HCT116 (cell line): ENCODE measurements around the gene PAK6. TPM values are rescaled to one million over a fixed set of nuclear protein-coding genes. Genes with fewer than 3 reads are reported as not detected.

ENCODE experiments used
- ATAC-seq: fragments of 200-7000 bp; cut with Tn5 transposase; 2 replicates; pipeline ENCODE4 v1.9.1; 2020; ENCODE audit warnings: mild to moderate bottlenecking, moderate library complexity
- BruUV-seq: library from RNA; stranded (reverse); fragments of 400-500 nt; replicated peaks from 2 replicates; lab custom pipeline; 2021; lab: Mats Ljungman, UMichigan
- CTCF ChIA-PET: fragments of 300-600 bp; sonication (Branson Sonifier 250); formaldehyde crosslinking; loops from one replicate; lab custom pipeline; 2021; ENCODE audit warnings: antibody characterized with exemption; lab: Charles Lee
- POLR2A ChIA-PET: fragments of 300-600, 350-600 bp; sonication (Branson Sonifier 250); formaldehyde crosslinking; loops from one replicate; lab custom pipeline; 2021; ENCODE audit warnings: antibody characterized with exemption; lab: Charles Lee
- RAD21 ChIA-PET, 2 experiments: fragments of 300-600 bp; sonication (Branson Sonifier 250); formaldehyde crosslinking; loops; one replicate each; lab custom pipeline; 2023; ENCODE audit warnings: low total read pairs in 2 of 2; ENCODE audit not compliant: uncharacterized antibody in 2 of 2, unreplicated experiment in 2 of 2, low non-redundant PET in 1 of 2; lab: Charles Lee
- DNase-seq: peaks from one replicate; pipeline ENCODE4 v3.0.0-alpha.2; 2010; ENCODE audit warnings: low read depth, low spot score
- H2AFZ ChIP-seq: fragments of 200-600 bp; shearing (Covaris generic), sonication (generic); 2 replicates; pipeline ENCODE4 v1.6.1; 2017; ENCODE audit warnings: low read depth, mixed run types, mixed read lengths, antibody characterized with exemption, low read length; ENCODE audit not compliant: poor library complexity, severe bottlenecking
- H3K27ac ChIP-seq: 2 replicates; pipeline ENCODE4 v1.5.1; 2012; ENCODE audit warnings: low read depth, low read length
- H3K27me3 ChIP-seq: fragments of 200-600 bp; sonication (generic); 2 replicates; pipeline ENCODE4 v1.6.1; 2016; ENCODE audit warnings: mixed run types, low read length, mixed read lengths; ENCODE audit not compliant: insufficient read depth
- H3K36me3 ChIP-seq, 2 experiments: fragments of 200-500 bp in 1 of 2; fragments of 200-600 bp in 1 of 2; sonication (Bioruptor generic) in 1 of 2; sonication (generic) in 1 of 2; 2 replicates each; pipeline versions ENCODE4 v1.5.1 to v1.6.1; 2014 to 2016; ENCODE audit warnings: low read length in 2 of 2, inconsistent platforms in 1 of 2, mixed read lengths in 1 of 2, mixed run types in 1 of 2; ENCODE audit not compliant: insufficient read depth in 2 of 2, control insufficient read depth in 1 of 2
- H3K4me1 ChIP-seq, 2 experiments: fragments of 200-600 bp in 1 of 2; sonication (generic) in 1 of 2; 2 replicates each; pipeline versions ENCODE4 v1.5.1 to v1.6.1; 2012 to 2017; ENCODE audit warnings: low read length in 2 of 2, inconsistent platforms in 1 of 2, mild to moderate bottlenecking in 1 of 2, mixed read lengths in 1 of 2, mixed run types in 1 of 2, moderate library complexity in 1 of 2; ENCODE audit not compliant: insufficient read depth in 2 of 2, control insufficient read depth in 1 of 2
- H3K4me2 ChIP-seq: fragments of 200-600 bp; sonication (generic); 2 replicates; pipeline ENCODE4 v1.6.1; 2017; ENCODE audit warnings: mixed run types, low read length, mixed read lengths
- H3K4me3 ChIP-seq, 2 experiments: fragments of 200-600 bp in 1 of 2; sonication (generic) in 1 of 2; replicated peaks in 1 of 2; 2 replicates each; pipeline ENCODE4 v1.5.1; 2011 to 2016; ENCODE audit warnings: low read length in 2 of 2, control low read depth in 1 of 2, low read depth in 1 of 2, mild to moderate bottlenecking in 1 of 2, mixed read lengths in 1 of 2, mixed run types in 1 of 2
- H3K79me2 ChIP-seq: fragments of 200-600 bp; sonication (generic); 2 replicates; pipeline ENCODE4 v1.6.1; 2017; ENCODE audit warnings: mild to moderate bottlenecking, mixed run types, low read length, moderate library complexity, mixed read lengths; ENCODE audit not compliant: insufficient read depth
- H3K9ac ChIP-seq: fragments of 200-600 bp; sonication (generic); 2 replicates; pipeline ENCODE4 v1.6.1; 2016; ENCODE audit warnings: low read length, mixed read lengths
- H3K9me2 ChIP-seq: fragments of 200-600 bp; sonication (generic), shearing (Covaris generic); 2 replicates; pipeline ENCODE4 v1.6.1; 2017; ENCODE audit warnings: mixed run types, mild to moderate bottlenecking, moderate library complexity; ENCODE audit not compliant: insufficient read depth
- H3K9me3 ChIP-seq, 2 experiments: fragments of 200-500 bp in 1 of 2; fragments of 200-600 bp in 1 of 2; sonication (Bioruptor generic) in 1 of 2; sonication (generic) in 1 of 2; 2 replicates each; pipeline ENCODE4 v1.6.1; 2014 to 2017; ENCODE audit warnings: low read length in 2 of 2, mixed read lengths in 2 of 2, inconsistent platforms in 1 of 2, low read depth in 1 of 2, mild to moderate bottlenecking in 1 of 2, mixed run types in 1 of 2, moderate library complexity in 1 of 2; ENCODE audit not compliant: control insufficient read depth in 1 of 2, insufficient read depth in 1 of 2
- H4K20me1 ChIP-seq: fragments of 200-600 bp; sonication (generic), shearing (Covaris generic); 2 replicates; pipeline ENCODE4 v1.6.1; 2017; ENCODE audit warnings: mixed run types, mild to moderate bottlenecking, moderate library complexity; ENCODE audit not compliant: insufficient read depth
- CBX3 ChIP-seq: IDR thresholded peaks from 2 replicates; pipeline ENCODE4 v1.6.1; 2012; ENCODE audit warnings: low read depth
- CEBPB ChIP-seq: IDR thresholded peaks from 2 replicates; pipeline ENCODE4 v1.6.1; 2012; ENCODE audit warnings: low read depth
- EGR1 ChIP-seq: IDR thresholded peaks from 2 replicates; pipeline ENCODE4 v1.6.1; 2012; ENCODE audit warnings: low read depth
- ELF1 ChIP-seq: IDR thresholded peaks from 2 replicates; pipeline ENCODE4 v1.6.1; 2012; ENCODE audit warnings: low read depth, borderline replicate concordance
- EZH2 ChIP-seq: fragments of 200-600 bp; sonication (generic); IDR thresholded peaks from 2 replicates; pipeline ENCODE4 v1.6.1; 2017; ENCODE audit warnings: antibody characterized with exemption, mixed run types
- FOSL1 ChIP-seq: IDR thresholded peaks from 2 replicates; pipeline ENCODE4 v1.6.1; 2012; ENCODE audit warnings: low read depth
- JUND ChIP-seq: IDR thresholded peaks from 2 replicates; pipeline ENCODE4 v1.6.1; 2012
- POLR2A ChIP-seq: IDR thresholded peaks from 2 replicates; pipeline ENCODE4 v1.7.0; 2011; ENCODE audit warnings: borderline replicate concordance; ENCODE audit not compliant: insufficient read depth, insufficient read length; ENCODE audit errors: extremely low read depth
- POLR2AphosphoS5 ChIP-seq: IDR thresholded peaks from 2 replicates; pipeline ENCODE4 v1.6.1; 2011; ENCODE audit warnings: mild to moderate bottlenecking, low read depth, low read length, moderate library complexity
- RAD21 ChIP-seq: IDR thresholded peaks from 2 replicates; pipeline ENCODE4 v1.6.1; 2012; ENCODE audit warnings: low read depth, mild to moderate bottlenecking
- SRF ChIP-seq: IDR thresholded peaks from 2 replicates; pipeline ENCODE4 v1.6.1; 2012; ENCODE audit warnings: low read depth
- TCF7L2 ChIP-seq: IDR thresholded peaks from 2 replicates; pipeline ENCODE4 v1.7.0; 2011; ENCODE audit warnings: borderline replicate concordance, inconsistent platforms; ENCODE audit not compliant: insufficient read depth, insufficient read length; ENCODE audit errors: extremely low read depth
- YY1 ChIP-seq: IDR thresholded peaks from 2 replicates; pipeline ENCODE4 v1.6.1; 2011; ENCODE audit warnings: low read length, low read depth, moderate library complexity, mild to moderate bottlenecking; ENCODE audit not compliant: insufficient replicate concordance; ENCODE audit errors: extremely low read depth
- ZBTB33 ChIP-seq: IDR thresholded peaks from 2 replicates; pipeline ENCODE4 v1.6.1; 2011; ENCODE audit warnings: mild to moderate bottlenecking, low read length, moderate library complexity; ENCODE audit not compliant: insufficient replicate concordance; ENCODE audit errors: extremely low read depth
- ZFX ChIP-seq: fragments of 450-650 bp; IDR thresholded peaks from 2 replicates; pipeline ENCODE4 v1.6.1; 2017
- intact Hi-C: fragments of 100-400 bp; cut with micrococcal nuclease; formaldehyde crosslinking; loops from 2 replicates; pipeline ENCODE4 v1.10.0; 2022
- total RNA-seq: library from RNA; stranded (reverse); gene quantifications from one replicate; pipeline ENCODE4 v1.2.1, GENCODE V29; 2021; ENCODE audit not compliant: unreplicated experiment
- TF ChIP-seq, protein P1 (sequence below): IDR thresholded peaks from 2 replicates; pipeline ENCODE4 v1.6.1; 2012
- TF ChIP-seq, protein P2 (sequence below), 3 experiments: fragments of 200-600 bp in 1 of 3; sonication (generic) in 1 of 3; IDR thresholded peaks in 2 of 3; conservative IDR thresholded peaks in 1 of 3; 2 replicates each; pipeline ENCODE4 v1.5.1; 2012 to 2017; ENCODE audit warnings: low read depth in 2 of 3, low read length in 2 of 3, antibody characterized with exemption in 1 of 3, borderline replicate concordance in 1 of 3, control low read depth in 1 of 3, mild to moderate bottlenecking in 1 of 3, mixed read lengths in 1 of 3, mixed run types in 1 of 3, moderate library complexity in 1 of 3; ENCODE audit not compliant: insufficient read depth in 1 of 3
- TF ChIP-seq, protein P3 (sequence below): IDR thresholded peaks from 2 replicates; pipeline ENCODE4 v1.6.1; 2012

PAK6 gene
- total RNA-seq, 1 experiment from 2014 or later: 19.9 TPM

- H3K9ac ChIP-seq: no peak overlapping the region
- no peak for DNase-seq
- no TSS peak for BruUV-seq
- no peak for ATAC-seq
- intact Hi-C loops: no loop called here
- no peaks in the 10 kb centered on the region for H3K9me3 ChIP-seq
- CTCF ChIA-PET: no interaction called here
- no peak overlapping the region for H3K27ac ChIP-seq
- TF ChIP-seq SRF: no peak
- no peak for TF ChIP-seq RAD21
- no peak for TF ChIP-seq JUND
- no peak for TF ChIP-seq POLR2AphosphoS5
- TF ChIP-seq POLR2A: no peak
- TF ChIP-seq EZH2: no peak
- TF ChIP-seq ELF1: no peak
- no peak for TF ChIP-seq TCF7L2
- TF ChIP-seq, all 23 proteins: peak for 0
- Histone ChIP-seq H3K79me2 (no peaks in the 10 kb centered on the region), H3K4me3 (no peak overlapping the region), H3K4me2 (no peak overlapping the region), H3K9me2 (no peaks in the 10 kb centered on the region), H2AFZ (no peak overlapping the region), H3K4me1 (peaks cover 0 to 15% of the 10 kb centered on the region in 2 experiments; a peak in 2 of 4 replicates), H4K20me1 (no peaks in the 10 kb centered on the region), H3K27me3 (no peaks in the 10 kb centered on the region), H3K36me3 (peaks cover 0 to 5% of the 10 kb centered on the region in 2 experiments; a peak in 1 of 4 replicates)
- POLR2A ChIA-PET: no interaction called here
- RAD21 ChIA-PET: no interaction called here
These were observed 8.9 kb upstream of the PAK6 start for GRCh38 chr15:40229956-40230355.

GRCh38 chr15:40232625-40233070 is 6.2 kb upstream of the PAK6 start:
- Histone ChIP-seq H3K4me3 (no peak overlapping the region), H3K9me3 (no peaks in the 10 kb centered on the region), H3K27me3 (no peaks in the 10 kb centered on the region), H3K9me2 (no peaks in the 10 kb centered on the region), H3K4me1 (peaks cover 0 to 18% of the 10 kb centered on the region in 2 experiments; a peak in 2 of 4 replicates), H4K20me1 (no peaks in the 10 kb centered on the region), H3K27ac (no peak overlapping the region), H3K4me2 (no peak overlapping the region), H3K9ac (no peak overlapping the region), H2AFZ (no peak overlapping the region), H3K36me3 (peaks cover 0 to 3% of the 10 kb centered on the region in 2 experiments; a peak in 1 of 4 replicates), H3K79me2 (no peaks in the 10 kb centered on the region)
- ChIA-PET RAD21 (no interaction called here), POLR2A (no interaction called here), CTCF (no interaction called here)
- BruUV-seq: no TSS peak
- DNase-seq (no peak), ATAC-seq (no peak)
- intact Hi-C loops: no loop called here
- TF ChIP-seq EGR1 (no peak), FOSL1 (no peak), ZBTB33 (no peak), TCF7L2 (no peak), CBX3 (no peak), ELF1 (no peak), EZH2 (no peak), JUND (no peak), YY1 (no peak), ZFX (no peak), CEBPB (no peak)
- TF ChIP-seq, protein P1, sequence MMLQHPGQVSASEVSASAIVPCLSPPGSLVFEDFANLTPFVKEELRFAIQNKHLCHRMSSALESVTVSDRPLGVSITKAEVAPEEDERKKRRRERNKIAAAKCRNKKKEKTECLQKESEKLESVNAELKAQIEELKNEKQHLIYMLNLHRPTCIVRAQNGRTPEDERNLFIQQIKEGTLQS: no peak
- TF ChIP-seq, protein P2, sequence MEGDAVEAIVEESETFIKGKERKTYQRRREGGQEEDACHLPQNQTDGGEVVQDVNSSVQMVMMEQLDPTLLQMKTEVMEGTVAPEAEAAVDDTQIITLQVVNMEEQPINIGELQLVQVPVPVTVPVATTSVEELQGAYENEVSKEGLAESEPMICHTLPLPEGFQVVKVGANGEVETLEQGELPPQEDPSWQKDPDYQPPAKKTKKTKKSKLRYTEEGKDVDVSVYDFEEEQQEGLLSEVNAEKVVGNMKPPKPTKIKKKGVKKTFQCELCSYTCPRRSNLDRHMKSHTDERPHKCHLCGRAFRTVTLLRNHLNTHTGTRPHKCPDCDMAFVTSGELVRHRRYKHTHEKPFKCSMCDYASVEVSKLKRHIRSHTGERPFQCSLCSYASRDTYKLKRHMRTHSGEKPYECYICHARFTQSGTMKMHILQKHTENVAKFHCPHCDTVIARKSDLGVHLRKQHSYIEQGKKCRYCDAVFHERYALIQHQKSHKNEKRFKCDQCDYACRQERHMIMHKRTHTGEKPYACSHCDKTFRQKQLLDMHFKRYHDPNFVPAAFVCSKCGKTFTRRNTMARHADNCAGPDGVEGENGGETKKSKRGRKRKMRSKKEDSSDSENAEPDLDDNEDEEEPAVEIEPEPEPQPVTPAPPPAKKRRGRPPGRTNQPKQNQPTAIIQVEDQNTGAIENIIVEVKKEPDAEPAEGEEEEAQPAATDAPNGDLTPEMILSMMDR (IDR thresholded peaks at IDR 0.05 in 2 of 3, conservative IDR thresholded peaks at IDR 0.05 in 1 of 3; ENCODE audit: borderline replicate concordance in 1 of 3, insufficient read depth in 1 of 3, low read depth in 2 of 3, low read length in 2 of 3): no peak
- TF ChIP-seq, protein P3, sequence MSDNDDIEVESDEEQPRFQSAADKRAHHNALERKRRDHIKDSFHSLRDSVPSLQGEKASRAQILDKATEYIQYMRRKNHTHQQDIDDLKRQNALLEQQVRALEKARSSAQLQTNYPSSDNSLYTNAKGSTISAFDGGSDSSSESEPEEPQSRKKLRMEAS: no peak
